SU-DHL-6 (cell line): Measurements from ENCODE around the gene FCHSD2.

ENCODE experiments used
- H2AFZ ChIP-seq: fragments of 200-600 bp; sonication (generic); 2 replicates; pipeline ENCODE4 v1.6.1; 2014; ENCODE audit warnings: low read depth, mild to moderate bottlenecking, moderate library complexity, mixed read lengths, antibody characterized with exemption, low read length; ENCODE audit not compliant: severe bottlenecking
- H3F3A ChIP-seq: fragments of 200-600 bp; shearing (Covaris generic); 2 replicates; pipeline ENCODE4 v1.6.0; 2016; ENCODE audit warnings: antibody characterized with exemption, mild to moderate bottlenecking; ENCODE audit not compliant: insufficient read depth
- H3K27ac ChIP-seq: fragments of 200-600 bp; sonication (generic); 2 replicates; pipeline ENCODE4 v1.5.1; 2016; ENCODE audit warnings: low read depth, mild to moderate bottlenecking, low read length, moderate library complexity, mixed read lengths
- H3K27me3 ChIP-seq: fragments of 200-600 bp; sonication (generic), shearing (Covaris generic); 2 replicates; pipeline ENCODE4 v1.6.0; 2014; ENCODE audit warnings: mild to moderate bottlenecking, low read length
- H3K36me3 ChIP-seq: fragments of 200-600 bp; sonication (generic); 2 replicates; pipeline ENCODE4 v1.6.1; 2014; ENCODE audit warnings: mild to moderate bottlenecking, low read length, mixed read lengths
- H3K4me2 ChIP-seq: fragments of 300-600, 200-600 bp; shearing (Covaris generic), sonication (generic); 2 replicates; pipeline ENCODE4 v1.6.0; 2014; ENCODE audit warnings: low read length, low read depth, mild to moderate bottlenecking; ENCODE audit not compliant: poor library complexity, severe bottlenecking
- H3K4me3 ChIP-seq: fragments of 200-600 bp; sonication (generic); 2 replicates; pipeline ENCODE4 v1.5.1; 2014; ENCODE audit warnings: antibody characterized with exemption, low read length, mild to moderate bottlenecking, mixed read lengths; ENCODE audit not compliant: insufficient read depth, poor library complexity, severe bottlenecking
- H3K79me2 ChIP-seq: fragments of 200-600 bp; sonication (generic); 2 replicates; pipeline ENCODE4 v1.6.1; 2014; ENCODE audit warnings: mild to moderate bottlenecking, low read length, moderate library complexity; ENCODE audit not compliant: insufficient read depth
- H3K9ac ChIP-seq: fragments of 200-600 bp; sonication (generic); 2 replicates; pipeline ENCODE4 v1.7.0; 2014; ENCODE audit warnings: mild to moderate bottlenecking, low read length
- H3K9me2 ChIP-seq: fragments of 200-600 bp; sonication (generic); replicated peaks from 2 replicates; pipeline ENCODE4 v1.6.1; 2014; ENCODE audit warnings: low read length; ENCODE audit not compliant: insufficient read depth
- H3K9me3 ChIP-seq: fragments of 200-600 bp; sonication (generic); 2 replicates; pipeline ENCODE4 v1.6.1; 2014; ENCODE audit warnings: low read length, mixed read lengths; ENCODE audit not compliant: insufficient read depth
- H4K20me1 ChIP-seq: fragments of 200-600 bp; sonication (generic); 2 replicates; pipeline ENCODE4 v1.6.1; 2014; ENCODE audit warnings: low read depth, mild to moderate bottlenecking, antibody characterized with exemption, low read length, moderate library complexity, mixed read lengths
- EZH2phosphoT487 ChIP-seq: fragments of 200-600 bp; sonication (generic), shearing (Covaris generic); conservative IDR thresholded peaks from 2 replicates; pipeline ENCODE4 v1.6.1; 2018; ENCODE audit warnings: mild to moderate bottlenecking, antibody characterized with exemption, low read length, moderate library complexity, mixed read lengths
- TF ChIP-seq, protein P1 (sequence below): fragments of 200-600 bp; sonication (generic); IDR thresholded peaks from one replicate; pipeline ENCODE4 v1.5.1; 2017; ENCODE audit warnings: antibody characterized with exemption, mild to moderate bottlenecking, low read length, moderate library complexity; ENCODE audit not compliant: insufficient read depth, poor library complexity, severe bottlenecking

FCHSD2 gene

DNA sequence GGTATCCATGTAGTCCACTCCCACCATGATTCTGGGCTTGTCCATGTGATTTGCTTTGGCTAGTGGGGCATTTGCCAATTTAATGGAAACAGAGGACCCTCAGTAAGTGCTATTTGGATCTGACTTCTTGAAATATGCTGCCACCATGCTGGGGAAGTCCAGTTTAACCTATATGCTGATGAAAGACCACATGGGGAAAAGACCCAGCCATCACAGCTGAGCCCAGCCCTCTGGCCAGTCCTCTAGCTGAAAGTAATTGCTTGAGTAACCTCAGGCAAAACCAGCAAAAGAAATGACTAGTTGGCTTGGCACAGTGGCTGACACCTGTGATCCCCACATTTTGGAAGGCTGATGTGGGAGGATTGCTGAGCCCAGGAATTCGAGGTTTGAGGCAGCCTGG is 266.4 kb downstream of the FCHSD2 start:
- TF ChIP-seq, protein P1, sequence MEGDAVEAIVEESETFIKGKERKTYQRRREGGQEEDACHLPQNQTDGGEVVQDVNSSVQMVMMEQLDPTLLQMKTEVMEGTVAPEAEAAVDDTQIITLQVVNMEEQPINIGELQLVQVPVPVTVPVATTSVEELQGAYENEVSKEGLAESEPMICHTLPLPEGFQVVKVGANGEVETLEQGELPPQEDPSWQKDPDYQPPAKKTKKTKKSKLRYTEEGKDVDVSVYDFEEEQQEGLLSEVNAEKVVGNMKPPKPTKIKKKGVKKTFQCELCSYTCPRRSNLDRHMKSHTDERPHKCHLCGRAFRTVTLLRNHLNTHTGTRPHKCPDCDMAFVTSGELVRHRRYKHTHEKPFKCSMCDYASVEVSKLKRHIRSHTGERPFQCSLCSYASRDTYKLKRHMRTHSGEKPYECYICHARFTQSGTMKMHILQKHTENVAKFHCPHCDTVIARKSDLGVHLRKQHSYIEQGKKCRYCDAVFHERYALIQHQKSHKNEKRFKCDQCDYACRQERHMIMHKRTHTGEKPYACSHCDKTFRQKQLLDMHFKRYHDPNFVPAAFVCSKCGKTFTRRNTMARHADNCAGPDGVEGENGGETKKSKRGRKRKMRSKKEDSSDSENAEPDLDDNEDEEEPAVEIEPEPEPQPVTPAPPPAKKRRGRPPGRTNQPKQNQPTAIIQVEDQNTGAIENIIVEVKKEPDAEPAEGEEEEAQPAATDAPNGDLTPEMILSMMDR, result no peak
- TF ChIP-seq EZH2phosphoT487, result no peak
- H3K27ac ChIP-seq, result no peak overlapping the region

DNA sequence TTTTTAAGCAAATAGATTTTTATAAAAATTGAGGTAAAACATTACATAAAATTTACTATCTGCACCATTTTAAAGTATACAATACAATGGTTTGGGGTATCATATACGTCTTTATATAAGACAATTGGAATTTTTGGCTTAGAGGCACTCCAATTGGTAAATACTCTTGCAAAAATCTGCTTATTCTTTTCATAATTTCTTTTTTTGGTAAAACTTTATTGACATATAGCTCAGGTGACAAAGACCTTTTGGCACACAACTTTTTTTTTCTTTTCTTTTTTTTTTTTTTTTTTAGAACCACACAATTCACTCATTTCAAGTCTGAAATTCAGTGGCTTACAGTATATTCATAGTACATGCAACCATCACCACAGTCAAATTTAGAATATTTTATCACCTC is 270.1 kb downstream of the FCHSD2 start:
- no peak overlapping the region for H2AFZ ChIP-seq
- TF ChIP-seq, protein P1, result no peak
- no peak for TF ChIP-seq EZH2phosphoT487
- no peaks in the 10 kb centered on the region for H3K27me3 ChIP-seq
- H3K79me2 ChIP-seq, result no peaks in the 10 kb centered on the region; the same call in 1 of the 2 replicates
- H3F3A ChIP-seq, result peaks cover 19% of the 10 kb centered on the region; the same call in 1 of the 2 replicates
- no peaks in the 10 kb centered on the region for H3K9me2 ChIP-seq
- no peak overlapping the region for H3K9ac ChIP-seq
- H4K20me1 ChIP-seq, result no peaks in the 10 kb centered on the region
- H3K4me3 ChIP-seq, result no peak overlapping the region
- H3K27ac ChIP-seq, result no peak overlapping the region
- no peaks in the 10 kb centered on the region for H3K9me3 ChIP-seq
- no peak overlapping the region for H3K4me2 ChIP-seq
- peaks cover 58% of the 10 kb centered on the region for H3K36me3 ChIP-seq

More for the DNA sequence above, 266.4 kb downstream of the FCHSD2 start:
- peaks cover 14% of the 10 kb centered on the region; the same call in 1 of the 2 replicates for H3F3A ChIP-seq
- H3K9me2 ChIP-seq, result no peaks in the 10 kb centered on the region
- H3K9ac ChIP-seq, result no peak overlapping the region
- no peak overlapping the region for H3K4me3 ChIP-seq
- H3K79me2 ChIP-seq, result peaks cover 4% of the 10 kb centered on the region; the same call in 1 of the 2 replicates
- H2AFZ ChIP-seq, result no peak overlapping the region
- H3K4me2 ChIP-seq, result no peak overlapping the region
- H3K27me3 ChIP-seq, result no peaks in the 10 kb centered on the region
- peaks cover 51% of the 10 kb centered on the region for H3K36me3 ChIP-seq
- H3K9me3 ChIP-seq, result no peaks in the 10 kb centered on the region
- no peaks in the 10 kb centered on the region for H4K20me1 ChIP-seq

DNA sequence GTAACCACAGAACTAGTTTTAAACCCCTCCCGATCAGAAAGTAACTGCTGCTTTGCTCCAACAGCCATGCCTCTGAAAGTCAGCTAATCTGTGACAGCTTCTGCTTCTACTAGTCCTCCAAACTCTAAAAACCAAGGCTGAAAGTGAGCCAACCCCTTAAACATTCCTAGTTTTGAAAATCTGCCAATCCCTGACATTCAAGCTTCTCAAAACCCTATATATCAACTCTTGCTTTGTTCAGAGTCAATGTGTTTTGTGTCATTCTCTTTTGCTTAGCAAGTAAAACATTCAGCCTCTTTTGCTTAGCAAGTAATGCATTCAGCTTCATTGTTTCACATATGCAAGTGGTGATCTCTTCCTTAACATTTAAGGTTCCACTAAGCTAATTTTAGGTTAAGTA is 271.0 kb downstream of the FCHSD2 start:
- H3K4me3 ChIP-seq, result no peak overlapping the region
- no peak overlapping the region for H3K4me2 ChIP-seq
- no peaks in the 10 kb centered on the region for H3K9me2 ChIP-seq
- H2AFZ ChIP-seq, result no peak overlapping the region
- no peaks in the 10 kb centered on the region for H4K20me1 ChIP-seq
- H3K36me3 ChIP-seq, result peaks cover 56% of the 10 kb centered on the region
- H3F3A ChIP-seq, result peaks cover 23% of the 10 kb centered on the region; the same call in 1 of the 2 replicates
- TF ChIP-seq, protein P1, result no peak
- no peak for TF ChIP-seq EZH2phosphoT487
- no peaks in the 10 kb centered on the region; the same call in 1 of the 2 replicates for H3K79me2 ChIP-seq
- H3K9ac ChIP-seq, result no peak overlapping the region
- no peaks in the 10 kb centered on the region for H3K27me3 ChIP-seq
- no peaks in the 10 kb centered on the region for H3K9me3 ChIP-seq
- no peak overlapping the region for H3K27ac ChIP-seq
